WTC11 (cell line): Measurements from ENCODE around the gene MCM10. TPM values are rescaled to one million over a fixed set of nuclear protein-coding genes. Genes with fewer than 3 reads are reported as not detected.

Experiments used
- ATAC-seq: fragments of 200-7000 bp; cut with Tn5 transposase; 2 replicates; pipeline ENCODE4 v1.10.0; 2021; ENCODE audit warnings: mild to moderate bottlenecking, moderate library complexity
- CTCF ChIA-PET: fragments of 300-600 bp; sonication (Branson Sonifier 250); formaldehyde crosslinking; loops from one replicate; lab custom pipeline; 2021; ENCODE audit warnings: antibody characterized with exemption; lab: Charles Lee
- POLR2A ChIA-PET: fragments of 350-600 bp; sonication (Branson Sonifier 250); formaldehyde crosslinking; loops from one replicate; lab custom pipeline; 2021; ENCODE audit warnings: antibody characterized with exemption; lab: Charles Lee
- DNase-seq: peaks from one replicate; pipeline ENCODE4 v3.0.0; 2021; ENCODE audit warnings: low spot score
- H3K27ac Mint-ChIP-seq: 2 replicates; pipeline ENCODE4 v1.8.0; 2021; ENCODE audit warnings: mixed read lengths
- H3K27me3 Mint-ChIP-seq: 2 replicates; pipeline ENCODE4 v1.8.0; 2021; ENCODE audit warnings: low read depth, mild to moderate bottlenecking, moderate library complexity, mixed read lengths
- H3K36me3 Mint-ChIP-seq: 2 replicates; pipeline ENCODE4 v1.8.0; 2021; ENCODE audit warnings: mixed read lengths
- H3K4me1 Mint-ChIP-seq: 2 replicates; pipeline ENCODE4 v1.8.0; 2022; ENCODE audit warnings: mixed read lengths
- H3K4me3 Mint-ChIP-seq: 2 replicates; pipeline ENCODE4 v1.8.0; 2021; ENCODE audit warnings: mild to moderate bottlenecking, moderate library complexity, mixed read lengths
- H3K9me3 Mint-ChIP-seq: 2 replicates; pipeline ENCODE4 v1.8.0; 2021; ENCODE audit warnings: mixed read lengths
- CREM ChIP-seq: sonication (generic); formaldehyde crosslinking; IDR thresholded peaks from 2 replicates; pipeline ENCODE4 v1.8.1; 2022; ENCODE audit warnings: mild to moderate bottlenecking, missing genetic modification reagents, moderate library complexity
- ELF4 ChIP-seq: sonication (generic); formaldehyde crosslinking; IDR thresholded peaks from 2 replicates; pipeline ENCODE4 v1.8.1; 2022; ENCODE audit warnings: low read depth, mild to moderate bottlenecking, moderate library complexity, missing genetic modification reagents
- EMX1 ChIP-seq: fragments of 250-450 bp; sonication (Bioruptor Pico); IDR thresholded peaks from 2 replicates; pipeline ENCODE4 v1.8.0; 2021; ENCODE audit warnings: mild to moderate bottlenecking
- HMGA2 ChIP-seq: fragments of 250-450 bp; sonication (Bioruptor Pico); IDR thresholded peaks from 2 replicates; pipeline ENCODE4 v1.4.0; 2021; ENCODE audit warnings: mild to moderate bottlenecking, moderate library complexity
- IRF2 ChIP-seq: sonication (generic); formaldehyde crosslinking; IDR thresholded peaks from 2 replicates; pipeline ENCODE4 v1.8.0; 2022; ENCODE audit warnings: low read depth, missing genetic modification reagents, borderline replicate concordance
- NFATC4 ChIP-seq: fragments of 250-450 bp; sonication (Bioruptor Pico); IDR thresholded peaks from 2 replicates; pipeline ENCODE4 v1.9.0; 2021; ENCODE audit warnings: mild to moderate bottlenecking
- NFE2L1 ChIP-seq: sonication (generic); formaldehyde crosslinking; IDR thresholded peaks from 2 replicates; pipeline ENCODE4 v1.8.1; 2023; ENCODE audit warnings: missing genetic modification reagents
- NR3C1 ChIP-seq: sonication (generic); formaldehyde crosslinking; conservative IDR thresholded peaks from 2 replicates; pipeline ENCODE4 v1.8.1; 2023; ENCODE audit warnings: low read depth, mild to moderate bottlenecking, missing genetic modification reagents
- SP1 ChIP-seq: sonication (generic); formaldehyde crosslinking; conservative IDR thresholded peaks from 2 replicates; pipeline ENCODE4 v1.8.1; 2022; ENCODE audit warnings: missing genetic modification reagents
- ZNF219 ChIP-seq: sonication (generic); formaldehyde crosslinking; IDR thresholded peaks from 2 replicates; pipeline ENCODE4 v1.8.0; 2023; ENCODE audit warnings: missing genetic modification reagents, mild to moderate bottlenecking, borderline replicate concordance
- ZNF317 ChIP-seq: sonication (generic); formaldehyde crosslinking; IDR thresholded peaks from 2 replicates; pipeline ENCODE4 v1.8.1; 2023; ENCODE audit warnings: low read depth, mild to moderate bottlenecking, moderate library complexity, missing genetic modification reagents, borderline replicate concordance
- ZNF396 ChIP-seq: fragments of 250-450 bp; sonication (Bioruptor Pico); IDR thresholded peaks from 2 replicates; pipeline ENCODE4 v1.8.0; 2021; ENCODE audit warnings: mild to moderate bottlenecking, moderate library complexity, borderline replicate concordance
- ZNF423 ChIP-seq: fragments of 250-450 bp; sonication (Bioruptor Pico); IDR thresholded peaks from 2 replicates; pipeline ENCODE4 v2.1.2; 2022; ENCODE audit warnings: mild to moderate bottlenecking, moderate library complexity
- total RNA-seq: library from RNA; stranded (reverse); gene quantifications from 3 replicates; pipeline ENCODE4 v1.2.3, GENCODE V29; 2021
- TF ChIP-seq, protein P1 (sequence below): sonication (generic); formaldehyde crosslinking; IDR thresholded peaks from 2 replicates; pipeline ENCODE4 v1.8.0; 2023; ENCODE audit warnings: missing genetic modification reagents, mild to moderate bottlenecking, borderline replicate concordance
- TF ChIP-seq, protein P2 (sequence below): sonication (generic); formaldehyde crosslinking; IDR thresholded peaks from 2 replicates; pipeline ENCODE4 v1.8.1; 2022; ENCODE audit warnings: missing genetic modification reagents, borderline replicate concordance
- TF ChIP-seq, protein P3 (sequence below): fragments of 250-450 bp; sonication (Bioruptor Pico); conservative IDR thresholded peaks from 2 replicates; pipeline ENCODE4 v1.9.0; 2021; ENCODE audit warnings: mild to moderate bottlenecking
- TF ChIP-seq, protein P4 (sequence below): sonication (generic); formaldehyde crosslinking; IDR thresholded peaks from 2 replicates; pipeline ENCODE4 v1.8.1; 2023; ENCODE audit warnings: mild to moderate bottlenecking, missing genetic modification reagents
- TF ChIP-seq, protein P5 (sequence below): sonication (generic); formaldehyde crosslinking; IDR thresholded peaks from 2 replicates; pipeline ENCODE4 v1.8.1; 2022; ENCODE audit warnings: mild to moderate bottlenecking, missing genetic modification reagents, moderate library complexity, borderline replicate concordance
- TF ChIP-seq, protein P6 (sequence below): sonication (generic); formaldehyde crosslinking; conservative IDR thresholded peaks from 2 replicates; pipeline ENCODE4 v1.8.1; 2023; ENCODE audit warnings: mild to moderate bottlenecking, low read depth, missing genetic modification reagents, moderate library complexity

MCM10 gene
- total RNA-seq, 1 experiment from 2014 or later: 44.3 TPM

DNA sequence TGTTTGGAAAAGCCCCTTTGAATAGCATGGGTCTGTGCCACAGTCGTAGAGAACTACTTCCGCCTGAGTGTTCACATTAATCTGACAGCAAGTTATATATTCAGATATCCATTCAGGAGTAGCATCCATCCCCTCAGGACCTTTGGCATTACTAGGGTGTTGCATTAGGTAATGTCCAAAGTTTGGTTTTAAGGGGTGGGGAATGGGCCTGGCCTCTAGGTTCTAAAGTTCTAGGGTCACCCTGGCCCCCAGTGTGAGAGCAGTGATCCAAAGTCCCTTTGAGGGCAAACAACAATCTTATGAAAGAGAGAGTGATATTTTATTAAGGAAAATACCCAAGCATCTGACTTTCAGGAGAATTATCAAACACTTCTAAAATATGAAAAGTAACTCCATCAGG lies 12.3 kb downstream of the MCM10 start:
- POLR2A ChIA-PET: no interaction called here
- peaks cover 69% of the 10 kb centered on the region for H3K36me3 Mint-ChIP-seq
- ATAC-seq: no peak
- no peak for TF ChIP-seq ZNF219 (CRISPR knock-in tag)
- TF ChIP-seq ZNF317 (CRISPR knock-in tag): no peak
- TF ChIP-seq, protein P1, sequence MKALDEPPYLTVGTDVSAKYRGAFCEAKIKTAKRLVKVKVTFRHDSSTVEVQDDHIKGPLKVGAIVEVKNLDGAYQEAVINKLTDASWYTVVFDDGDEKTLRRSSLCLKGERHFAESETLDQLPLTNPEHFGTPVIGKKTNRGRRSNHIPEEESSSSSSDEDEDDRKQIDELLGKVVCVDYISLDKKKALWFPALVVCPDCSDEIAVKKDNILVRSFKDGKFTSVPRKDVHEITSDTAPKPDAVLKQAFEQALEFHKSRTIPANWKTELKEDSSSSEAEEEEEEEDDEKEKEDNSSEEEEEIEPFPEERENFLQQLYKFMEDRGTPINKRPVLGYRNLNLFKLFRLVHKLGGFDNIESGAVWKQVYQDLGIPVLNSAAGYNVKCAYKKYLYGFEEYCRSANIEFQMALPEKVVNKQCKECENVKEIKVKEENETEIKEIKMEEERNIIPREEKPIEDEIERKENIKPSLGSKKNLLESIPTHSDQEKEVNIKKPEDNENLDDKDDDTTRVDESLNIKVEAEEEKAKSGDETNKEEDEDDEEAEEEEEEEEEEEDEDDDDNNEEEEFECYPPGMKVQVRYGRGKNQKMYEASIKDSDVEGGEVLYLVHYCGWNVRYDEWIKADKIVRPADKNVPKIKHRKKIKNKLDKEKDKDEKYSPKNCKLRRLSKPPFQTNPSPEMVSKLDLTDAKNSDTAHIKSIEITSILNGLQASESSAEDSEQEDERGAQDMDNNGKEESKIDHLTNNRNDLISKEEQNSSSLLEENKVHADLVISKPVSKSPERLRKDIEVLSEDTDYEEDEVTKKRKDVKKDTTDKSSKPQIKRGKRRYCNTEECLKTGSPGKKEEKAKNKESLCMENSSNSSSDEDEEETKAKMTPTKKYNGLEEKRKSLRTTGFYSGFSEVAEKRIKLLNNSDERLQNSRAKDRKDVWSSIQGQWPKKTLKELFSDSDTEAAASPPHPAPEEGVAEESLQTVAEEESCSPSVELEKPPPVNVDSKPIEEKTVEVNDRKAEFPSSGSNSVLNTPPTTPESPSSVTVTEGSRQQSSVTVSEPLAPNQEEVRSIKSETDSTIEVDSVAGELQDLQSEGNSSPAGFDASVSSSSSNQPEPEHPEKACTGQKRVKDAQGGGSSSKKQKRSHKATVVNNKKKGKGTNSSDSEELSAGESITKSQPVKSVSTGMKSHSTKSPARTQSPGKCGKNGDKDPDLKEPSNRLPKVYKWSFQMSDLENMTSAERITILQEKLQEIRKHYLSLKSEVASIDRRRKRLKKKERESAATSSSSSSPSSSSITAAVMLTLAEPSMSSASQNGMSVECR (CRISPR knock-in tag): no peak
- TF ChIP-seq NR3C1: no peak
- TF ChIP-seq EMX1: no peak
- TF ChIP-seq, protein P2, sequence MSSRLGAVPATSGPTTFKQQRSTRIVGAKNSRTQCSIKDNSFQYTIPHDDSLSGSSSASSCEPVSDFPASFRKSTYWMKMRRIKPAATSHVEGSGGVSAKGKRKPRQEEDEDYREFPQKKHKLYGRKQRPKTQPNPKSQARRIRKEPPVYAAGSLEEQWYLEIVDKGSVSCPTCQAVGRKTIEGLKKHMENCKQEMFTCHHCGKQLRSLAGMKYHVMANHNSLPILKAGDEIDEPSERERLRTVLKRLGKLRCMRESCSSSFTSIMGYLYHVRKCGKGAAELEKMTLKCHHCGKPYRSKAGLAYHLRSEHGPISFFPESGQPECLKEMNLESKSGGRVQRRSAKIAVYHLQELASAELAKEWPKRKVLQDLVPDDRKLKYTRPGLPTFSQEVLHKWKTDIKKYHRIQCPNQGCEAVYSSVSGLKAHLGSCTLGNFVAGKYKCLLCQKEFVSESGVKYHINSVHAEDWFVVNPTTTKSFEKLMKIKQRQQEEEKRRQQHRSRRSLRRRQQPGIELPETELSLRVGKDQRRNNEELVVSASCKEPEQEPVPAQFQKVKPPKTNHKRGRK: no peak
- TF ChIP-seq, protein P3, sequence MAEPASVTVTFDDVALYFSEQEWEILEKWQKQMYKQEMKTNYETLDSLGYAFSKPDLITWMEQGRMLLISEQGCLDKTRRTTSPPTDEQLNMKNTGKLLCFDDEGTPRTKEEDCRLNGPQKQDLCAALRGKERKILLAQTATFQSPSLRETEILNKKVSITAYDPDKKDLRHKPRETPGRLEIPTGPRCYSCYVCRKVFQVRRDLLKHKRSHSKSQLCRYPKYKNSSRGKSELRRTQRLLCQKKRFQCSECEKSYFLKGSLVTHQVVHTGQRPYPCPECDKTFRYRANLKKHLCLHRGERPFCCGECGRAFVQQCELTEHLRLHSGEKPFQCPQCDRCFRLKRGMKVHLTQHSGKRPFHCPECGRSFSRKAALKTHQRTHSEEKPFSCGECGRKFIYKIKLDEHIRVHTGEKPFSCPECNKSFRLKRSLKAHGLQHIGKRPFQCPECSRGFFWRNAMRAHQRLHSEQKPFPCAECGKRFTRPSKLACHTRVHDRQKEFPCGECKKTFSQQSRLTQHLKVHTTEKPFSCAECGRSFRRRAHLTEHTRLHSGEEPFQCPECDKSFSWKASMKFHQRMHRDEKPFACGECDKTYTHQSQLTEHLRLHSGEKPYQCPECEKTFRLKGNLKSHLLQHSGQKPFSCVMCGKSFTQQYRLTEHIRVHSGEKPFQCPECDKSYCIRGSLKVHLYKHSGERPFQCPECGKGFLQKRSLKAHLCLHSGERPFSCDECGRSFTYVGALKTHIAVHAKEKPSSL (CRISPR knock-in tag): no peak
- no peak for TF ChIP-seq HMGA2 (CRISPR knock-in tag)
- TF ChIP-seq NFATC4: no peak
- no peak for TF ChIP-seq NFE2L1
- TF ChIP-seq, protein P4, sequence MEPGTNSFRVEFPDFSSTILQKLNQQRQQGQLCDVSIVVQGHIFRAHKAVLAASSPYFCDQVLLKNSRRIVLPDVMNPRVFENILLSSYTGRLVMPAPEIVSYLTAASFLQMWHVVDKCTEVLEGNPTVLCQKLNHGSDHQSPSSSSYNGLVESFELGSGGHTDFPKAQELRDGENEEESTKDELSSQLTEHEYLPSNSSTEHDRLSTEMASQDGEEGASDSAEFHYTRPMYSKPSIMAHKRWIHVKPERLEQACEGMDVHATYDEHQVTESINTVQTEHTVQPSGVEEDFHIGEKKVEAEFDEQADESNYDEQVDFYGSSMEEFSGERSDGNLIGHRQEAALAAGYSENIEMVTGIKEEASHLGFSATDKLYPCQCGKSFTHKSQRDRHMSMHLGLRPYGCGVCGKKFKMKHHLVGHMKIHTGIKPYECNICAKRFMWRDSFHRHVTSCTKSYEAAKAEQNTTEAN (CRISPR knock-in tag): no peak
- TF ChIP-seq IRF2 (CRISPR knock-in tag): no peak
- TF ChIP-seq, protein P5, sequence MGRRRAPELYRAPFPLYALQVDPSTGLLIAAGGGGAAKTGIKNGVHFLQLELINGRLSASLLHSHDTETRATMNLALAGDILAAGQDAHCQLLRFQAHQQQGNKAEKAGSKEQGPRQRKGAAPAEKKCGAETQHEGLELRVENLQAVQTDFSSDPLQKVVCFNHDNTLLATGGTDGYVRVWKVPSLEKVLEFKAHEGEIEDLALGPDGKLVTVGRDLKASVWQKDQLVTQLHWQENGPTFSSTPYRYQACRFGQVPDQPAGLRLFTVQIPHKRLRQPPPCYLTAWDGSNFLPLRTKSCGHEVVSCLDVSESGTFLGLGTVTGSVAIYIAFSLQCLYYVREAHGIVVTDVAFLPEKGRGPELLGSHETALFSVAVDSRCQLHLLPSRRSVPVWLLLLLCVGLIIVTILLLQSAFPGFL: no peak
- no peak for TF ChIP-seq ELF4 (CRISPR knock-in tag)
- TF ChIP-seq, protein P6, sequence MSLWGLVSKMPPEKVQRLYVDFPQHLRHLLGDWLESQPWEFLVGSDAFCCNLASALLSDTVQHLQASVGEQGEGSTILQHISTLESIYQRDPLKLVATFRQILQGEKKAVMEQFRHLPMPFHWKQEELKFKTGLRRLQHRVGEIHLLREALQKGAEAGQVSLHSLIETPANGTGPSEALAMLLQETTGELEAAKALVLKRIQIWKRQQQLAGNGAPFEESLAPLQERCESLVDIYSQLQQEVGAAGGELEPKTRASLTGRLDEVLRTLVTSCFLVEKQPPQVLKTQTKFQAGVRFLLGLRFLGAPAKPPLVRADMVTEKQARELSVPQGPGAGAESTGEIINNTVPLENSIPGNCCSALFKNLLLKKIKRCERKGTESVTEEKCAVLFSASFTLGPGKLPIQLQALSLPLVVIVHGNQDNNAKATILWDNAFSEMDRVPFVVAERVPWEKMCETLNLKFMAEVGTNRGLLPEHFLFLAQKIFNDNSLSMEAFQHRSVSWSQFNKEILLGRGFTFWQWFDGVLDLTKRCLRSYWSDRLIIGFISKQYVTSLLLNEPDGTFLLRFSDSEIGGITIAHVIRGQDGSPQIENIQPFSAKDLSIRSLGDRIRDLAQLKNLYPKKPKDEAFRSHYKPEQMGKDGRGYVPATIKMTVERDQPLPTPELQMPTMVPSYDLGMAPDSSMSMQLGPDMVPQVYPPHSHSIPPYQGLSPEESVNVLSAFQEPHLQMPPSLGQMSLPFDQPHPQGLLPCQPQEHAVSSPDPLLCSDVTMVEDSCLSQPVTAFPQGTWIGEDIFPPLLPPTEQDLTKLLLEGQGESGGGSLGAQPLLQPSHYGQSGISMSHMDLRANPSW (CRISPR knock-in tag): no peak
- TF ChIP-seq ZNF396 (CRISPR knock-in tag): no peak
- TF ChIP-seq SP1 (CRISPR knock-in tag): no peak
- TF ChIP-seq ZNF423 (CRISPR knock-in tag): no peak
- no peak for TF ChIP-seq CREM (CRISPR knock-in tag)
- no peaks in the 10 kb centered on the region for H3K27me3 Mint-ChIP-seq
- H3K9me3 Mint-ChIP-seq: no peaks in the 10 kb centered on the region
- H3K4me1 Mint-ChIP-seq: no peaks in the 10 kb centered on the region
- H3K27ac Mint-ChIP-seq: no peak overlapping the region
- no peak overlapping the region for H3K4me3 Mint-ChIP-seq
- no peak for DNase-seq
- CTCF ChIA-PET: interaction anchor here (0.7 kb wide), 1 partner anchor 64 kb away, joined by 3 read pairs; no protein-coding TSS in a partner anchor
